Common myeloid progenitor, CD34-positive (primary cell): Measurements from ENCODE around the gene RAD51B.

Source experiments
- CTCF ChIA-PET: fragments of 350-600 bp; sonication (Branson Sonifier 250); formaldehyde crosslinking; loops from one replicate; lab custom pipeline; 2021; ENCODE audit warnings: antibody characterized with exemption; lab: Charles Lee
- POLR2A ChIA-PET: fragments of 350-600 bp; sonication (Branson Sonifier 250); formaldehyde crosslinking; loops from one replicate; lab custom pipeline; 2021; ENCODE audit warnings: antibody characterized with exemption; lab: Charles Lee
- DNase-seq, 3 donors: peaks; one replicate each; pipeline versions ENCODE4 v3.0.0 to v3.0.0-alpha.2; 2013
- H3K27ac ChIP-seq, 2 experiments: 1 replicate in 1 of 2; 2 replicates in 1 of 2; pipeline ENCODE4 v1.7.0; 2013; ENCODE audit warnings: inconsistent platforms in 2 of 2, low read length in 2 of 2, mild to moderate bottlenecking in 2 of 2, low read depth in 1 of 2, moderate library complexity in 1 of 2; ENCODE audit not compliant: severe bottlenecking in 2 of 2, insufficient read depth in 1 of 2, poor library complexity in 1 of 2
- H3K27me3 ChIP-seq, 5 experiments: replicated peaks in 2 of 5; 1 replicate in 3 of 5; 2 replicates in 2 of 5; pipeline versions ENCODE4 v1.6.1 to v1.7.0; 2013; ENCODE audit warnings: low read length in 4 of 5, mild to moderate bottlenecking in 2 of 5, moderate library complexity in 2 of 5, inconsistent platforms in 1 of 5; ENCODE audit not compliant: insufficient read depth in 5 of 5, control insufficient read depth in 4 of 5
- H3K36me3 ChIP-seq, 4 experiments: 1 replicate in 2 of 4; 2 replicates in 2 of 4; pipeline versions ENCODE4 v1.6.1 to v1.7.0; 2013; ENCODE audit warnings: low read length in 3 of 4, control low read depth in 1 of 4, mild to moderate bottlenecking in 1 of 4; ENCODE audit not compliant: control insufficient read depth in 4 of 4, insufficient read depth in 4 of 4
- H3K4me1 ChIP-seq, 4 experiments: 1 replicate in 3 of 4; 2 replicates in 1 of 4; pipeline versions ENCODE4 v1.6.1 to v1.7.1; 2013; ENCODE audit warnings: low read length in 3 of 4, mild to moderate bottlenecking in 3 of 4, control low read depth in 1 of 4, inconsistent platforms in 1 of 4, moderate library complexity in 1 of 4; ENCODE audit not compliant: control insufficient read depth in 4 of 4, insufficient read depth in 4 of 4; ENCODE audit errors: control extremely low read depth in 1 of 4
- H3K4me3 ChIP-seq, 7 experiments: 1 replicate in 4 of 7; 2 replicates in 3 of 7; pipeline versions ENCODE4 v1.5.1 to v1.7.0; 2013; ENCODE audit warnings: mild to moderate bottlenecking in 7 of 7, low read length in 6 of 7, moderate library complexity in 6 of 7, inconsistent platforms in 2 of 7, low read depth in 2 of 7, control low read depth in 1 of 7; ENCODE audit not compliant: insufficient read depth in 4 of 7, control insufficient read depth in 1 of 7; ENCODE audit errors: extremely low read depth in 1 of 7
- H3K9me3 ChIP-seq, 5 experiments: 1 replicate in 4 of 5; 2 replicates in 1 of 5; pipeline versions ENCODE4 v1.6.1 to v1.7.1; 2013; ENCODE audit warnings: low read length in 4 of 5, mild to moderate bottlenecking in 2 of 5, inconsistent platforms in 1 of 5, low read depth in 1 of 5, moderate library complexity in 1 of 5; ENCODE audit not compliant: control insufficient read depth in 4 of 5, insufficient read depth in 2 of 5; ENCODE audit errors: control extremely low read depth in 1 of 5
- WGBS: methylation state at CpG from one replicate; pipeline ENCODE4 v1.1.5; 2013; ENCODE audit not compliant: insufficient coverage; 5-methylcytosine and 5-hydroxymethylcytosine counted together

The RAD51B gene

DNA sequence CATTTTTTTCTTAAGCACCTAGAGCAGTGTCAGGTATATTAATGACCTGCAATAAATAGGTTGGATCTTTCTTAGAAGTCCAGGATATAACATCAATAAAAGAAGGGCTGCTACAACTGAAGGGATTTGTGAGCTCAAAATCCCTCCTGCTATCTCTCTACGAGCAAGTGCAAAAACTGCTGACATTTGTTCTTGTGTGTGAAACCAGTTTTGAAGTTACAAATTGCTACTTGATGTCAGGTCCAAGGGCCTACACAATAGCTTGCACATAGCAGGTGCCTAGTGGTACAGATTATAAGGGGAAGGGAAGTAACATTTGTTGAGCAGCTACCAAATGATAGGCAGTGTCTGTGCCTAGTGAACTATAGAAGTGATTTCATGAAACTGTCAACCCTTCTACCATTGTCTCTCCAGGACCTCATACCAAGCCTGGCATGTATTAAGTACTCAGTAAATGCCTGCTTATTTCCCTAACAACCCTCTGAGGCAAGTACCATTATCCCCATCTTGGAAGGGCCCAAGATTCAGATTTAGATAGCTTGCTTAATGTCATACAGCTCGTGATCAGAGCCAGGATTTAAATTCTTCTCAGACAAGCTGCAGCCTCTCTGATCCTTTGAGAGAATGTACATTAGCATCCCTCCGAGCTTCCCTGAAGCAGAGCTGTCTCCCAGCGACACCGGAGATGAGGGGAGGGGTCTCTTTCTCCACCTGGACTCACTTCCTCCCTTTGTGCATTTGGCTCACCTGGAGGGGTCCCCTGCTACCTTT, 673.0 kb downstream of the RAD51B start:
- no peak overlapping the region for H3K4me3 ChIP-seq
- no peaks in the 10 kb centered on the region for H3K27me3 ChIP-seq
- H3K27ac ChIP-seq: no peak overlapping the region
- DNase-seq: no peak
- peaks cover 0 to 6% (median 2%) of the 10 kb centered on the region in 4 experiments for H3K4me1 ChIP-seq
- POLR2A ChIA-PET: interaction anchor here (0.6 kb wide), 1 partner anchor 9 kb away, joined by 3 read pairs; no protein-coding TSS in a partner anchor
- WGBS: 100% methylated on average over 4 of the region's 5 CpGs
- CTCF ChIA-PET: interaction anchor here (0.8 to 1.3 kb wide), 2 partner anchors 17 to 197 kb away, joined by 3 read pairs; no protein-coding TSS in a partner anchor
- no peaks in the 10 kb centered on the region for H3K9me3 ChIP-seq
- H3K36me3 ChIP-seq: no peaks in the 10 kb centered on the region

DNA sequence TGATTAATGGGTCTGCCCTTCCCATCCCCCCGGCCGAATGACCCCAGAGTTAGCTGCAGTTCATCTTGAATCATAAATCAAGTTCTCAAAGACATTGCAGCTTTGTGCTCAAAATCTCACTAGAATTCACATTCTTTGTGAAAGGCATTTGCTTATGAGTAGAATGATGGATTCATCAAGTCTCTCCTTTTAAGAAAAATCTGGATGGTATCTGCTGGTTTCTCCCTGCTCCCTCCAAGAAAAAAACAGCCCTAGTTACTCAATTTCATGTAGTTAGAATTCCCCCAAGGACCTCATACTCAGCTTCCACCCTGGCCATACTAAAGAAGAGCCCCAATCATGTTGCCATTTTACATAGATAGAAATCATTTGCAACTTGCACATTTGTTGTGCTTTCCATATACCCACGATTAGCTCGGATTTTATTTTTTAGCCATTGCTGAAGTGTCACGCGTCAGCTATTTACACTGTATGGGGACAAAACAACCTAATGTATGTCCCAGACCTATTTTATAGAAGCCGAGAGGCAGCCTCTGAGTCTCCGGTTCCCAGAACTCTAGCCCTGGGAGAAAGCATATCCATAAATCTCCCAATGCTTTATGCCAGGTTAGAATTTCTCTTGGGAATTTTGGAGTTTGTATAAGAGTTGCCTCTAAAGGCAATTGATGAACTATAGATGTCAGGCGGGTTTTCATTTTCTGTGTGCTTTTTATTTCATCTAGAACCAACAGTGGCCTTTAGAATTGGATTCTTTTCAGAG, 673.8 kb downstream of the RAD51B start:
- H3K27me3 ChIP-seq: no peaks in the 10 kb centered on the region
- no peaks in the 10 kb centered on the region for H3K9me3 ChIP-seq
- H3K27ac ChIP-seq: no peak overlapping the region
- 98% methylated on average over 8 of the region's 9 CpGs for WGBS
- ChIA-PET CTCF (interaction anchor here (0.7 to 1.3 kb wide), 2 partner anchors 16 to 961 kb away, joined by 3 read pairs; no protein-coding TSS in a partner anchor), POLR2A (no interaction called here)
- no peaks in the 10 kb centered on the region for H3K36me3 ChIP-seq
- H3K4me3 ChIP-seq: no peak overlapping the region
- peaks cover 0 to 6% (median 2%) of the 10 kb centered on the region in 4 experiments for H3K4me1 ChIP-seq
- DNase-seq: no peak

DNA sequence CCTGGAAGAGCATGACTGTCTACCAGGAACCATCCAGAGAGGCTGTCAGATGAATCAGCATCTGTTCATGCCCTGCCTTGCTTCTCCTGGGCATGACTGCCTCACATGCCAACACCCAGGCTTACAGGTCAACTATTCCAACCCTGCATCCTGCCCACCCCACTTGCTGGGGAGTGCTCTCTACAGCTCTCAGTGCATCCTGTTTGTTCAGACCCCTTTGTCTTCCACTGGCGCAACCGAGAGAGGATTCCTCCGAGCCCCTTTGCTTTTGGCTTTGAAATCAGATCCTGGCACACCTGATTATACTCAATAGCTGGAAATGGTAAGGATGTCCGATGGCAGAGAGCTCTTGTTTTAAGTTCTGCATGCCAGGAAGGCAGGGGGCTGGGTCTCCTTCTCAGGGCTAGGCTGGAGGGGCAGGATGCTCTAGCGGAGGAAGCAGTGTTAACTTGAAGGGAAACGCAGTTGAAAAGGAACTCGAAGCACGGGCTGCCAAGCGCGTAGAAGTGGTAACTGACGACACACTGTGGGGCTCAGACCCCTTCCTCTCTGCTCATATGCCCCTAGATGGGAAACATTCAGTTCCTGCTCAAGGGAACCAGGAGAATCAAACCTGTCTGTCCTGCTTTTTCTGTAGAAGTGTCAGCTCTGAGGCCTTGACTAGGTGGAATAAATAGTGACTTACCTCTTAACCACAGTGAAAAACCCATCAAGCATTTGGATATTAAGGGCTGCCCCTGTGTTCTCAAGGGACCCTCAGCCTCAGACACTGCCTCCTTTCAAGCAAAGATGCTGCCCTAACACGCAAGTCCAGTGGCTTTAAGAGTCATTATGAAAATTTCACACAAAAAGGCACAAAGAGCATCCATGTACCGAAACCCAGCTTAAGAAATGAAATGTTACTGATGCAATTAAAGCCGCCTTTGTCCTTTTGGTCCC, 675.8 kb downstream of the RAD51B start:
- no peaks in the 10 kb centered on the region for H3K27me3 ChIP-seq
- no peaks in the 10 kb centered on the region for H3K9me3 ChIP-seq
- POLR2A ChIA-PET: no interaction called here
- no peak overlapping the region for H3K27ac ChIP-seq
- CTCF ChIA-PET: no interaction called here
- WGBS: 40% methylated on average over 14 of the region's 14 CpGs
- H3K4me3 ChIP-seq: peak overlapping the region in 1 of 7 experiments; percentile 33
- peak in 2 of 3 donors; percentile 15 to 28 for DNase-seq
- H3K4me1 ChIP-seq: peaks cover 0 to 6% (median 2%) of the 10 kb centered on the region in 4 experiments
- H3K36me3 ChIP-seq: no peaks in the 10 kb centered on the region

DNA sequence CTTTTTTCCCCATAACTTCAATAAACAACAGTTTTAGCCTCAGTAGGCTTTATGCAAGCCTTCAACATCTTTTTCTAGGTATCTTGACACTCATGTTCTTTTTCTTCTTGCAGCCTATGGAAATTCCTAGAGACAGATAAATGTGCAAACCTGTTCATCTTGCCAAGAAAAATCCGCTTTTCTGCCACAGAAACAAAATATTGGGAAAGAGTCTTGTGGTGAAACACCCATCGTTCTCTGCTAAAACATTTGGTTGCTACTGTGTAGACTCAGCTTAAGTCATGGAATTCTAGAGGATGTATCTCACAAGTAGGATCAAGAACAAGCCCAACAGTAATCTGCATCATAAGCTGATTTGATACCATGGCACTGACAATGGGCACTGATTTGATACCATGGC, 677.4 kb downstream of the RAD51B start:
- POLR2A ChIA-PET: no interaction called here
- CTCF ChIA-PET: interaction anchor here (1.1 kb wide), 1 partner anchor 9 kb away, joined by 3 read pairs; no protein-coding TSS in a partner anchor
- DNase-seq: no peak
- no peak overlapping the region for H3K27ac ChIP-seq
- 93% methylated on average over 2 of the region's 2 CpGs for WGBS
- no peaks in the 10 kb centered on the region for H3K27me3 ChIP-seq
- H3K4me1 ChIP-seq: peaks cover 0 to 6% (median 2%) of the 10 kb centered on the region in 4 experiments
- no peaks in the 10 kb centered on the region for H3K9me3 ChIP-seq
- H3K36me3 ChIP-seq: no peaks in the 10 kb centered on the region
- H3K4me3 ChIP-seq: no peak overlapping the region

DNA sequence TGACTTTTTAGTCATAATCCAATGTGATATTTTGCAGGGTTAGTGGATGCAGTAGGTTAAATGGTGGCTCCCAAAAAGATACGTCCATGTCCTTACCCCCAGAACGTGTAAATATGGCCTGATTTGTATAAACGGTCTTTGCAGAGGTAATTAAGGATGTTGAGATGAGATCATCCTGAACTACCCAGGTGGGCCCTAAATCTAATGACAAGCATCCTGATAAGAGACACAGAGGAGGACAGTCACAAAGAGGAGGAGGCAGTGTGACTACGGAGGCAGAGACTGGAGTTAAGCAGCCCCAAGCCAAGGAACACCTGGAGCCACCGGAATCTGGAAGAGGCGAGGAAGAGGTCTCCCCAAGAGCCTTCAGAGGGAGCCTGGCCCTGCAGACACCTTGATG, 679.9 kb downstream of the RAD51B start:
- CTCF ChIA-PET: interaction anchor here (0.7 kb wide), 1 partner anchor 14 kb away, joined by 3 read pairs; no protein-coding TSS in a partner anchor
- no peak for DNase-seq
- H3K36me3 ChIP-seq: no peaks in the 10 kb centered on the region
- POLR2A ChIA-PET: no interaction called here
- peaks cover 0 to 6% (median 2%) of the 10 kb centered on the region in 4 experiments for H3K4me1 ChIP-seq
- no peaks in the 10 kb centered on the region for H3K9me3 ChIP-seq
- 100% methylated on average over 5 of the region's 6 CpGs for WGBS
- H3K4me3 ChIP-seq: no peak overlapping the region
- no peaks in the 10 kb centered on the region for H3K27me3 ChIP-seq
- H3K27ac ChIP-seq: no peak overlapping the region

DNA sequence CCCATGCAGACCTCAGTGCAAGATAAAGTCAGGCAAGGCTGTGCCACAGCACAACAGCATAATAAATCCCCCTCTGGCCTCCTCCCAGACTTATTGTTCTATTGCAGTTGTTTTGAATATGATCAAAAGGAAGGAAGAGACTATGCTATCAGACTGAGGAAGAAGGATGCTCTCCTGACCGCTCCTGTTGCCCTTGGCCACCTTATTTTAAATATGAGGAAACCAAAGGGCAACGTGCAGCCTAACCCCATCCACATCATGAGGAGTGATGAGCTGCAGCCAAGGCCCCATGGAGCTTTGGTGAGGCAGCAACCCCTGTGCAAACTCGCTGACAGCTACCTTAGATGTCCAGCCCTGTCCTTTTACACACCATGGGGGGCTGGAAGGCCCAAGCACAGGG, 681.6 kb downstream of the RAD51B start:
- POLR2A ChIA-PET: no interaction called here
- Histone ChIP-seq H3K27ac (no peak overlapping the region), H3K4me1 (no peaks in the 10 kb centered on the region), H3K9me3 (no peaks in the 10 kb centered on the region), H3K36me3 (no peaks in the 10 kb centered on the region), H3K4me3 (no peak overlapping the region), H3K27me3 (no peaks in the 10 kb centered on the region)
- peak in 1 of 3 donors; percentile 36 for DNase-seq
- CTCF ChIA-PET: no interaction called here
- WGBS: 92% methylated on average over 3 of the region's 3 CpGs
